GM12892 (cell line): Measurements from ENCODE around the gene ZNF865.
"Not testable (repeated sequence)": the region's sequence is repeated elsewhere in the genome, so short reads cannot be mapped to it uniquely, and the experiment has no call there.

ENCODE experiments used
- DNase-seq: peaks from one replicate; pipeline ENCODE4 v3.0.0; 2011; ENCODE audit not compliant: insufficient read length
- FAIRE-seq: peaks from 2 replicates; lab custom pipeline; 2011; peaks lifted over from hg19 to GRCh38; lab: Jason Lieb, UNC
- POLR2A ChIP-seq: IDR thresholded peaks from 2 replicates; pipeline ENCODE4 v1.6.1; 2011; ENCODE audit warnings: low read depth, low read length, control low read depth
- POLR2AphosphoS5 ChIP-seq: IDR thresholded peaks from 2 replicates; pipeline ENCODE4 v1.6.1; 2011; ENCODE audit warnings: low read depth, low read length, control low read depth
- TAF1 ChIP-seq: IDR thresholded peaks from 2 replicates; pipeline ENCODE4 v1.6.1; 2011; ENCODE audit warnings: low read depth, mild to moderate bottlenecking, control low read depth, low read length, borderline replicate concordance

The ZNF865 gene

GRCh38 chr19:55580628-55581144 is 24.8 kb upstream of the ZNF865 start, which contains the start of gene ZNF579:
Gene ZNF579, minus strand, starts transcription at chr19:55580848. Its CDS starts 1,209 bp downstream, at chr19:55579639.
- TF ChIP-seq POLR2AphosphoS5 (peak; percentile 39; the same call in 1 of the 2 replicates), POLR2A (peak; percentile 58; the same call in 1 of the 2 replicates), TAF1 (no peak)
- FAIRE-seq (no peak), DNase-seq (peak; percentile 82)

GRCh38 chr19:55581145-55581822 is 24.2 kb upstream of the ZNF865 start:
- FAIRE-seq (no peak), DNase-seq (no peak)
- TF ChIP-seq POLR2A (no peak), POLR2AphosphoS5 (no peak), TAF1 (no peak)

- no peak for FAIRE-seq
- TF ChIP-seq POLR2AphosphoS5: no peak
- TF ChIP-seq TAF1: no peak
- TF ChIP-seq POLR2A: no peak
These were observed 23.6 kb upstream of the ZNF865 start for GRCh38 chr19:55581823-55582223.

GRCh38 chr19:55582284-55582683 is 23.2 kb upstream of the ZNF865 start:
- not testable (repeated sequence) for FAIRE-seq, DNase-seq

More at GRCh38 chr19:55581823-55582223, 23.6 kb upstream of the ZNF865 start:
- DNase-seq: no peak

DNA sequence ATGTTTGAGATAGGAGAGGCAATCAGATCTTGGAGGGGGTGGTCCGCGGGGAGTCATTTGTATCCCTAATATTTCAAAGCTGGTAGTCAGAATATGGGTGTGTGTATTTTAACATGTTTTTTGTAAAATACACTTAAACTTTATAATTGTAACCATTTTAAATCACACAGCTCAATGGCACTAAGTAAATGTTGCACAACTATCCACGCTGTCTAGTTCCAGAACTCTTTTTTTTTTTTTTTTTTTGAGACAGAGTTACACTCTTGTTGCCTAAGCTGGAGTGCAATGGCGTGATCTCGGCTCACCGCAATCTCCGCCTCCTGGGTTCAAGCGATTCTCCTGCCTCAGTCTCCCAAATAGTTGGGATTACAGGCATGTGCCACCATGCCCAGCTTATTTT is 21.6 kb upstream of the ZNF865 start:
- not testable (repeated sequence) for DNase-seq, FAIRE-seq

DNA sequence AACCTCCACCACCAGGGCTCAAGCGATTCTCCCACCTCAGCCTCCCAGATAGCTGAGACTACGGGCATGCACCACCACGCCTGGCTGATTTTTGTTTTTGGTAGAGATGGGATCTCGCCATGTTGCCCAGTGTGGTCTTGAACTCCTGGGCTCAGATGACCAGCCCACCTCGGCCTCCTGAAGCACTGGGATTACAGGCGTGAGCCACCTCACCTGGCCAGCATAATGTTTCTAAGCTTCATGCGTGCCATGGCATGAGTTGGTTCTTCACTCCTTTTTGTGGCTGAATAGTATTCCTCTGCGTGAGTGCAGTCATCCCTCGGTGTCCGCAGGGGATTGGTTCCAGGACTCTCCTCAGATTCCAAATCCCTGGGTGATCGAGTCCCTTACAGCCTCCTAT is 20.6 kb upstream of the ZNF865 start:
- TF ChIP-seq TAF1 (no peak), POLR2AphosphoS5 (no peak), POLR2A (no peak)
- no peak for FAIRE-seq
- no peak for DNase-seq

DNA sequence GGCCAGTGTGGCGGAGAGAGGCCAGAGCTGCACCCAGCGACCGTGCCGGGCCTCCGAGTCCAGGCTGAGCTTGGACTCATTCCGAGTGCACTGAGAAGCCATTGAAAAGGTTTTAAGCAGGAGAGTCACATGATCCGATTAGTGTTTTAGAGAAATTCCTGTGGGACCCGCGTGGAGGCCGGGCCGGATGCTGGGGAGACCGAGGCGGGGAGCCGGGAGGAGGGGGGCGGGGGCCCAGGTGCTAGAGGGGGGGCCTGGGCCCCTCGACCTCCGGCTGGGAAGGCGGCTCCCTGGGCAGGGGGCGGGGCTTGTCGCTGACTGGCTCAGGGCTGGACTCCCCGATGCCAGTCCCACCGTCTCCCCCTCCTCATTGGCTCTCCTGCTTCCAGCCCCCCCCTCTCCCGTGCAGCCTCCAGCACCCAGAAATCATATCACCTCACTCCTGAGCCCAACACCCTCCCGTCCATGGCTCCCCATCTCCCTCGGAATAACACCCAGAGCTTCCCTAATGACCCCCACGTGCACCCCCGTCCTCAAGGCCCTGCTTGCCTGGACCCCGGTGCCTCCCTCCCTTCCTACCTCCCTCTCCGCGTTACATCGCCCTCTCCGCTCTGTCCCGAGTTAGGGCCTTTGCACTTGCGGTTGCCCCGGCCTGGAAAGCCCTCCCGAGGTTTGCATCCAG is 19.6 kb upstream of the ZNF865 start:
- DNase-seq (no peak), FAIRE-seq (no peak)
- TF ChIP-seq POLR2A: no peak
- no peak for TF ChIP-seq TAF1
- TF ChIP-seq POLR2AphosphoS5: no peak

- DNase-seq: peak; percentile 92
- FAIRE-seq: peak; percentile 81
- TF ChIP-seq POLR2AphosphoS5 (no peak), TAF1 (no peak), POLR2A (no peak)
These were observed 18.3 kb upstream of the ZNF865 start for GRCh38 chr19:55586976-55587668.

- no peak for FAIRE-seq
- DNase-seq: no peak
- no peak for TF ChIP-seq POLR2AphosphoS5
- TF ChIP-seq POLR2A: no peak
- TF ChIP-seq TAF1: no peak
These were observed 16.7 kb upstream of the ZNF865 start for GRCh38 chr19:55588738-55589137.

- DNase-seq (no peak), FAIRE-seq (no peak)
- TF ChIP-seq TAF1 (no peak), POLR2A (no peak), POLR2AphosphoS5 (no peak)
These were observed 15.3 kb upstream of the ZNF865 start for GRCh38 chr19:55590109-55590508.

DNA sequence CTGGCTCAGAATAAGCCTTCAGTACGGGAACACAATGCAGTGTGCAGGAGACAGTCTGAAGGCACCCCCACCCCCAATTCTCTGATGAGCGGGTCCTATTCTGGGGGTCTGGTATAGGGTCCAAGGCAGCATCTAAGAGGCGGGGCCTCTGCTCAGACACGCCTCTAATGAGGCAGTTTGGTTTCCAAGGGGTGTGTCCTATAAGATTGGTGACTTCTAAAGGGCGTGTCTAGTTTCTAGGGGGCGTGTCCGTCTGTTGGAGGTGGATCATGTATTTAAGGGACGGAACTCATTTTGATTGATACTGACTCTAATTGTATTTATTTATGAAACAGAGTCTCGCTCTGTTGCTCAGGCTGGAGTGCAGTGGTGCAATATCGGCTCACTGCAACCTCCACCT is 14.8 kb upstream of the ZNF865 start:
- no peak for DNase-seq

More for the DNA sequence above, 14.8 kb upstream of the ZNF865 start:
- TF ChIP-seq TAF1: no peak
- TF ChIP-seq POLR2AphosphoS5: no peak
- TF ChIP-seq POLR2A: no peak
- no peak for FAIRE-seq
